IMR-90 (cell line): ENCODE data around the gene MYH7B. TPM values are rescaled to one million over a fixed set of nuclear protein-coding genes. Genes with fewer than 3 reads are reported as not detected.

Experiments used
- ATAC-seq: fragments of 200-7000 bp; cut with Tn5 transposase; 2 replicates; pipeline ENCODE4 v1.9.1; 2020; ENCODE audit warnings: low read depth, mild to moderate bottlenecking, moderate library complexity
- BruUV-seq: library from RNA; stranded (reverse); fragments of 400-500 nt; replicated peaks from 2 replicates; lab custom pipeline; 2021; lab: Mats Ljungman, UMichigan
- CTCF ChIA-PET: fragments of 300-600 bp; formaldehyde crosslinking; extraction: SDS; loops from one replicate; lab custom pipeline; 2021; ENCODE audit warnings: antibody characterized with exemption; lab: Yijun Ruan, JAX
- POLR2A ChIA-PET: fragments of 300-600 bp; sonication (Branson Sonifier 250); formaldehyde crosslinking; loops from one replicate; lab custom pipeline; 2022; ENCODE audit warnings: antibody characterized with exemption; ENCODE audit not compliant: unreplicated experiment; lab: Charles Lee
- DNase-seq: peaks from one replicate; pipeline ENCODE4 v3.0.0; 2013
- H2AFZ ChIP-seq: replicated peaks from 2 replicates; pipeline ENCODE3; 2013; ENCODE audit warnings: low read length, mild to moderate bottlenecking; ENCODE audit not compliant: poor library complexity
- H2AK5ac ChIP-seq: 2 replicates; pipeline ENCODE4 v1.6.1; 2013; ENCODE audit warnings: low read depth, low read length, inconsistent platforms
- H2AK9ac ChIP-seq: replicated peaks from 2 replicates; pipeline ENCODE3; 2013; ENCODE audit warnings: mild to moderate bottlenecking, low read depth, low read length, moderate library complexity; ENCODE audit not compliant: poor library complexity
- H2BK120ac ChIP-seq: 2 replicates; pipeline ENCODE4 v1.6.1; 2013; ENCODE audit warnings: low read depth, low read length, inconsistent platforms
- H2BK15ac ChIP-seq: 3 replicates; pipeline ENCODE4 v1.6.1; 2013; ENCODE audit warnings: low read depth, low read length, inconsistent platforms
- H2BK20ac ChIP-seq: 2 replicates; pipeline ENCODE4 v1.6.1; 2013; ENCODE audit warnings: low read depth, mild to moderate bottlenecking, inconsistent platforms, low read length, moderate library complexity
- H2BK5ac ChIP-seq: 2 replicates; pipeline ENCODE4 v1.6.1; 2013; ENCODE audit warnings: mild to moderate bottlenecking, low read depth, low read length, inconsistent platforms; ENCODE audit not compliant: poor library complexity, severe bottlenecking
- H3K14ac ChIP-seq: replicated peaks from 2 replicates; pipeline ENCODE4 v1.6.1; 2013; ENCODE audit warnings: low read depth, low read length, inconsistent platforms
- H3K18ac ChIP-seq: 2 replicates; pipeline ENCODE4 v1.6.1; 2013; ENCODE audit warnings: low read depth, low read length, control low read depth
- H3K23ac ChIP-seq: 2 replicates; pipeline ENCODE4 v1.6.1; 2013; ENCODE audit warnings: low read depth, low read length, inconsistent platforms
- H3K27ac ChIP-seq: 2 replicates; pipeline ENCODE4 v1.5.1; 2013; ENCODE audit warnings: mild to moderate bottlenecking, control low read depth, low read length; ENCODE audit not compliant: insufficient read depth
- H3K27me3 ChIP-seq: 2 replicates; pipeline ENCODE4 v1.6.1; 2013; ENCODE audit warnings: low read length; ENCODE audit not compliant: control insufficient read depth, insufficient read depth
- H3K36me3 ChIP-seq: 2 replicates; pipeline ENCODE4 v1.6.1; 2013; ENCODE audit warnings: low read length, mixed read lengths; ENCODE audit not compliant: control insufficient read depth, insufficient read depth
- H3K4ac ChIP-seq: 2 replicates; pipeline ENCODE4 v1.6.1; 2013; ENCODE audit warnings: low read depth, low read length, inconsistent platforms
- H3K4me1 ChIP-seq: 2 replicates; pipeline ENCODE4 v1.6.1; 2013; ENCODE audit warnings: low read length, mixed read lengths; ENCODE audit not compliant: control insufficient read depth, insufficient read depth
- H3K4me2 ChIP-seq: 2 replicates; pipeline ENCODE4 v1.6.1; 2013; ENCODE audit warnings: low read depth, mild to moderate bottlenecking, control low read depth, low read length, moderate library complexity
- H3K4me3 ChIP-seq: 2 replicates; pipeline ENCODE4 v1.5.1; 2013; ENCODE audit warnings: low read depth, mild to moderate bottlenecking, control low read depth, low read length, moderate library complexity; ENCODE audit not compliant: insufficient read depth
- H3K56ac ChIP-seq: 2 replicates; pipeline ENCODE4 v1.6.1; 2013; ENCODE audit warnings: low read length, inconsistent platforms; ENCODE audit not compliant: insufficient read depth; ENCODE audit errors: extremely low read depth
- H3K79me1 ChIP-seq, 2 experiments: 2 replicates each; pipeline ENCODE4 v1.6.1; 2013; ENCODE audit warnings: low read length in 2 of 2, inconsistent platforms in 1 of 2, low read depth in 1 of 2
- H3K9ac ChIP-seq: 2 replicates; pipeline ENCODE4 v1.6.1; 2013; ENCODE audit warnings: low read depth, low read length, control low read depth
- H3K9me1 ChIP-seq: 2 replicates; pipeline ENCODE4 v1.6.1; 2013; ENCODE audit warnings: low read length, inconsistent platforms; ENCODE audit not compliant: insufficient read depth
- H3K9me3 ChIP-seq: 2 replicates; pipeline ENCODE4 v1.6.1; 2013; ENCODE audit warnings: low read length; ENCODE audit not compliant: control insufficient read depth, insufficient read depth
- H4K20me1 ChIP-seq: 2 replicates; pipeline ENCODE4 v1.6.1; 2013; ENCODE audit warnings: low read length, inconsistent platforms; ENCODE audit not compliant: insufficient read depth
- H4K5ac ChIP-seq: 2 replicates; pipeline ENCODE4 v1.6.1; 2013; ENCODE audit warnings: mild to moderate bottlenecking, low read depth, low read length, control low read depth
- H4K8ac ChIP-seq, 2 experiments: 2 replicates each; pipeline ENCODE4 v1.6.1; 2013; ENCODE audit warnings: low read depth in 2 of 2, low read length in 2 of 2, control low read depth in 1 of 2, inconsistent platforms in 1 of 2
- H4K91ac ChIP-seq: 2 replicates; pipeline ENCODE4 v1.6.1; 2013; ENCODE audit warnings: low read depth, low read length, inconsistent platforms; ENCODE audit not compliant: insufficient read depth
- CEBPB ChIP-seq: IDR thresholded peaks from 2 replicates; pipeline ENCODE4 v1.6.1; 2012; ENCODE audit warnings: low read depth, low read length, improper control_type of control experiment
- CHD1 ChIP-seq: IDR thresholded peaks from 2 replicates; pipeline ENCODE4 v1.6.1; 2012; ENCODE audit warnings: low read depth, low read length, improper control_type of control experiment
- CTCF ChIP-seq: conservative IDR thresholded peaks from 2 replicates; pipeline ENCODE4 v1.5.1; 2012; ENCODE audit warnings: mild to moderate bottlenecking, low read depth, low read length, improper control_type of control experiment
- ELK1 ChIP-seq: fragments of 150-350 bp; IDR thresholded peaks from 2 replicates; pipeline ENCODE4 v1.6.1; 2016; ENCODE audit warnings: low read depth, mild to moderate bottlenecking, low read length, moderate library complexity, borderline replicate concordance
- FOS ChIP-seq: fragments of 150-350 bp; IDR thresholded peaks from 2 replicates; pipeline ENCODE4 v1.6.1; 2016; ENCODE audit warnings: low read depth, low read length
- MAFK ChIP-seq: IDR thresholded peaks from 2 replicates; pipeline ENCODE4 v1.6.1; 2012; ENCODE audit warnings: low read depth, low read length, improper control_type of control experiment
- MAZ ChIP-seq: IDR thresholded peaks from 2 replicates; pipeline ENCODE4 v1.6.1; 2012; ENCODE audit warnings: low read depth, mild to moderate bottlenecking, low read length, improper control_type of control experiment, moderate library complexity, borderline replicate concordance
- MXI1 ChIP-seq: IDR thresholded peaks from 2 replicates; pipeline ENCODE4 v1.6.1; 2012; ENCODE audit warnings: low read depth, mild to moderate bottlenecking, low read length, moderate library complexity, borderline replicate concordance
- NFE2L2 ChIP-seq: fragments of 150-350 bp; IDR thresholded peaks from 2 replicates; pipeline ENCODE4 v1.6.1; 2016; ENCODE audit warnings: low read depth, mild to moderate bottlenecking, low read length
- POLR2A ChIP-seq: IDR thresholded peaks from 2 replicates; pipeline ENCODE4 v1.6.1; 2012; ENCODE audit warnings: mild to moderate bottlenecking, low read depth, low read length
- RAD21 ChIP-seq: IDR thresholded peaks from 2 replicates; pipeline ENCODE4 v1.6.1; 2012; ENCODE audit warnings: low read length, improper control_type of control experiment
- RCOR1 ChIP-seq: IDR thresholded peaks from 2 replicates; pipeline ENCODE4 v1.6.1; 2012; ENCODE audit warnings: mild to moderate bottlenecking, low read length, improper control_type of control experiment; ENCODE audit not compliant: insufficient replicate concordance
- SMC3 ChIP-seq: fragments of 150-350 bp; IDR thresholded peaks from 2 replicates; pipeline ENCODE4 v1.6.1; 2016; ENCODE audit warnings: low read depth, mild to moderate bottlenecking, antibody characterized with exemption, low read length, moderate library complexity
- USF2 ChIP-seq: fragments of 150-350 bp; IDR thresholded peaks from 2 replicates; pipeline ENCODE4 v1.6.1; 2017; ENCODE audit warnings: mild to moderate bottlenecking, antibody characterized with exemption, low read length, low read depth
- WGBS, 2 experiments: methylation state at CpG; one replicate each; pipeline versions ENCODE4 v1.1.5 to v1.1.7; 2013; ENCODE audit warnings: missing lambda C conversion rate in 2 of 2; ENCODE audit not compliant: insufficient read length in 1 of 2; ENCODE audit errors: extremely low coverage in 2 of 2; 5-methylcytosine and 5-hydroxymethylcytosine counted together
- dilution Hi-C: fragments of 300-500 bp; cut with HindIII; formaldehyde crosslinking; loops from one replicate; pipeline ENCODE4 v1.14.3; 2018; ENCODE audit warnings: low sequenced_read_pairs; ENCODE audit not compliant: unreplicated experiment
- in situ Hi-C: fragments of 300-500 bp; cut with MboI; formaldehyde crosslinking; loops from 3 replicates; pipeline ENCODE4 v1.14.3; 2019; ENCODE audit warnings: low sequenced_read_pairs, inconsistent platforms, mixed read lengths
- intact Hi-C: fragments of 100-400 bp; cut with micrococcal nuclease; formaldehyde crosslinking; loops from 2 replicates; pipeline ENCODE4 v1.10.0; 2022
- polyA plus RNA-seq, 3 experiments: library from polyadenylated mRNA; depleted of rRNA; stranded (reverse); fragments of >200 nt; gene quantifications; 2 replicates each; pipeline ENCODE4 v1.2.3, GENCODE V29; 2012; ENCODE audit warnings: low replicate concordance in 1 of 3
- total RNA-seq: library from RNA; depleted of rRNA; stranded (reverse); fragments of >200 nt; gene quantifications from 2 replicates; pipeline ENCODE4 v1.2.3, GENCODE V29; 2012

Gene MYH7B
- total and polyA plus RNA-seq, 2 of the 4 experiments (the other 2 are of a cell fraction): 0.09 TPM; not detected in 1

GRCh38 chr20:35004051-35004725 is 48.5 kb downstream of the MYH7B start:
- Histone ChIP-seq H3K18ac (no peak overlapping the region), H2BK20ac (no peak overlapping the region), H3K4me1 (no peaks in the 10 kb centered on the region), H3K4me3 (no peak overlapping the region), H3K9ac (no peak overlapping the region), H3K27me3 (no peaks in the 10 kb centered on the region), H4K91ac (no peak overlapping the region), H2BK120ac (no peak overlapping the region), H3K4ac (no peak overlapping the region), H2BK5ac (no peak overlapping the region), H3K9me3 (no peaks in the 10 kb centered on the region), H3K36me3 (peaks cover 95% of the 10 kb centered on the region), H2AK9ac (no peak overlapping the region), H4K8ac (no peak overlapping the region), H3K14ac (no peak overlapping the region), H2BK15ac (no peak overlapping the region), H3K23ac (no peak overlapping the region), H2AK5ac (no peak overlapping the region), H3K4me2 (no peak overlapping the region), H3K27ac (no peak overlapping the region), H4K20me1 (peaks cover 18% of the 10 kb centered on the region; the same call in 1 of the 2 replicates), H3K56ac (no peak overlapping the region), H4K5ac (no peak overlapping the region), H2AFZ (no peak overlapping the region), H3K79me1 (peaks cover 0 to 18% of the 10 kb centered on the region in 2 experiments; a peak in 2 of 4 replicates), H3K9me1 (no peaks in the 10 kb centered on the region)
- ChIA-PET CTCF (no interaction called here), POLR2A (no interaction called here)
- intact Hi-C loops (loop anchor here (5.0 kb wide), 1 partner anchor 132 kb away; the partner anchor contains the start of gene GGT7), in situ Hi-C loops (no loop called here), dilution Hi-C loops (no loop called here)
- no TSS peak for BruUV-seq
- WGBS, 2 experiments: 93% methylated on average over 11 of the region's 18 CpGs; no CpG with 5 or more reads in 1 of the 2 experiments
- DNase-seq (no peak), ATAC-seq (no peak)
- TF ChIP-seq SMC3 (no peak), USF2 (no peak), RAD21 (no peak), ELK1 (no peak), CHD1 (no peak), CTCF (no peak), RCOR1 (no peak), FOS (no peak), CEBPB (no peak), MAFK (no peak), NFE2L2 (no peak), MXI1 (no peak), MAZ (no peak), POLR2A (no peak)
